Nucleus accumbens (tissue), 56 donors: ENCODE data around the gene PDX1.

Experiments
- DNase-seq, 56 donors: peaks; one replicate each; lab custom pipeline; 2025; lab: John Stamatoyannopoulos, UW

PDX1 gene

DNA sequence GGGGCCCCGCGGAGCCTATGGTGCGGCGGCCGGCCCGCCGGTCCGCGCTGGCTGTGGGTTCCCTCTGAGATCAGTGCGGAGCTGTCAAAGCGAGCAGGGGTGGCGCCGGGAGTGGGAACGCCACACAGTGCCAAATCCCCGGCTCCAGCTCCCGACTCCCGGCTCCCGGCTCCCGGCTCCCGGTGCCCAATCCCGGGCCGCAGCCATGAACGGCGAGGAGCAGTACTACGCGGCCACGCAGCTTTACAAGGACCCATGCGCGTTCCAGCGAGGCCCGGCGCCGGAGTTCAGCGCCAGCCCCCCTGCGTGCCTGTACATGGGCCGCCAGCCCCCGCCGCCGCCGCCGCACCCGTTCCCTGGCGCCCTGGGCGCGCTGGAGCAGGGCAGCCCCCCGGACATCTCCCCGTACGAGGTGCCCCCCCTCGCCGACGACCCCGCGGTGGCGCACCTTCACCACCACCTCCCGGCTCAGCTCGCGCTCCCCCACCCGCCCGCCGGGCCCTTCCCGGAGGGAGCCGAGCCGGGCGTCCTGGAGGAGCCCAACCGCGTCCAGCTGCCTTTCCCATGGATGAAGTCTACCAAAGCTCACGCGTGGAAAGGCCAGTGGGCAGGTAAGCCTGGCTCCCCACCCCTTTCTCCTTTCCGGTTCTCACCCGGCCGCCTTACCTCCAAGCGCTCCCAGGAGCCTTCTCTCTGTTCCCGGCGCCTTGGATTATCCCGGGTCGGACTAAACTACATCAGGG, at the start of gene PDX1:
PDX1 (plus strand) TSS at position 67 of the 743 bp plus-strand sequence; CDS start at position 206, 139 bp downstream.
- peak in 2 of 56 donors; percentile 5 to 25 for DNase-seq

DNA sequence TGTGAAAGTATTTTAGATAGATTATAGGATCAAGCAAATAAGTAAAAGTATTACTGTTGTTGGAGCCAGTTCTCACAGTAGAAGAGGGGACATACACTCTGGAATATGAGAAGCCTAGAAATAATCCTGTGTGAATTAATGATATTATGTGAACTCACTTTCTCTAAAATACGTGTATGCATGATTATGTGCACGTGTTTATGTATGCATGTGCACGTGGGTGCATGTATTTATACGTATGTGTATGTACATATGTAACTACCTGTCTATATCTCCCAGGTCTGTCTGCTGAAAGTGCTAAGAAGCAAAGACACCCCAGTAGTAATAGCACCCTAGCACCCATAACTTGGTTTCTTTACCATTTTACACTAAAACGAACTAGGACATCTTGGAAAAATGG, 41.5 kb upstream of the PDX1 start:
- no peak for DNase-seq

DNA sequence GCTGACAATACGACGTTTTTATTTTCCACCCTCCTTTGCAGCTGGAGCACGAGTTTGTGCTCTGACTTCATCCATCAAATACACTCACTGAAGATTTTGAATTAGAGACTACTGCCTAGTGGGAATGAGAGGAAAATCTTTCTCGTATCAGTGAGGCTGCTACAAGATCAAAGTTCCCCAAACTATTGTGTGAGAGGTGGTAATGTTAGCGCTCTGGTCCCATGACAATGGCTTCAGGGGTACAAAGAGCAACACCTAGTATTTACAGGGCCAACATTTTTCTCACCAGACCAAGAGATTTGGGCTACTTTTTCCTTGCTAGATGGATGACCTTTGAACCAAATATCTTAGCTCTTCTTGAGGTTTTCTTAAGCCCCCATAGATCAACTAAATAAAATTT, 30.3 kb upstream of the PDX1 start:
- no peak for DNase-seq

DNA sequence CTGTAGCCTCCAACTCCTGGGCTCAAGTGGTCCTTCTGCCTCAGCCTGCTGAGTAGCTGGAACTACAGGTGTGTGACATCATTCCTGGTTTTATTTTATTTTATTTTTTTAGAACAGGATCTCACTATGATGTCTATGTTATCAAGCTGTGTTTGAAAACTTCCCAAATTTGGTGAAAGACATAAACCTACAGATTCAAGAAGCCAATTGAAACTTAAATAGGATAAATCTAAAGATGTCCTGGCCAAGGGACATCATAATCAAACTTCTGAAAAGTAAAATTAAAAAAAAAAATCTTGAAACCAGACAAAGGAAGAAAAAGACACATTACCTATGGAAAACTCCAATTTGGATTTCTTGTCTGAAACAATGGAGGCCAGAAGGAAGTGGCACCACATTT, 23.1 kb upstream of the PDX1 start:
- DNase-seq: no peak

DNA sequence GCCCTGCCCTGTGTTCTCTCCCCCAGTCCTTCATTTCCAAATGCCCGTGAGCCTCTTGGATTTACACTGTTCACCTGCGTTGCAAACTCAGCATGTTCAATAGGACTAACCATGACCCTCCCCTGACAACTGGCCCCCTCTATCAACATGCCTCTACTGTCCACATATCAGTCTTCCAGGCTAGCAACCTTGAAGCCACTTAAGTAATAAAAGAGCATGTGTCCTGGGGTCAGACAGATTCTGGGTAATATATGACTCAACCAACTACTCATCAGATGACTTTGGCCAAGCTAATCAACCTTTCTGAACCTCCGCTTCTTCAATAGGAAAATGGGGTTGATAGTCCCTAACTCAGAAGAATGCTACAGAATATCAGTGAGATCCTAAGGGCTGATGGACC, 15.1 kb upstream of the PDX1 start:
- DNase-seq: no peak

DNA sequence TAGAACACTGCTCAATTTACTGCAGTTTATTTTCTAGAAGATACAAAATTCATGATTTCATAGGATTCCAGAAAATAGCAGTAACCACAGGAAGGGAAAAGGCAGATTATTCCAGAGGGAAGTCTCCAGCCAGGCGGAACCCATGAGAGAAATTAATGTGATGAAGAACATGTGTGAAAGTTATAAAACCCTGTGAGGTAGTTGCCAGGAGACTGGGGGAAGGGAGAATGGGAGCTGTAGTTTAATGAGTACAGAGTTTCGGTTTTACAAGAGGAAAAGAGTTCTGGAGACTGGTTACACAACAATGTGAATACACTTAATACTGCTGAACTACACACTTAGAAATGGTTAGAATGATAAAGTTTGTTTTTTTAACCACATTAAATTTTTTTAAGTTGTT, 14.2 kb upstream of the PDX1 start:
- DNase-seq: no peak

DNA sequence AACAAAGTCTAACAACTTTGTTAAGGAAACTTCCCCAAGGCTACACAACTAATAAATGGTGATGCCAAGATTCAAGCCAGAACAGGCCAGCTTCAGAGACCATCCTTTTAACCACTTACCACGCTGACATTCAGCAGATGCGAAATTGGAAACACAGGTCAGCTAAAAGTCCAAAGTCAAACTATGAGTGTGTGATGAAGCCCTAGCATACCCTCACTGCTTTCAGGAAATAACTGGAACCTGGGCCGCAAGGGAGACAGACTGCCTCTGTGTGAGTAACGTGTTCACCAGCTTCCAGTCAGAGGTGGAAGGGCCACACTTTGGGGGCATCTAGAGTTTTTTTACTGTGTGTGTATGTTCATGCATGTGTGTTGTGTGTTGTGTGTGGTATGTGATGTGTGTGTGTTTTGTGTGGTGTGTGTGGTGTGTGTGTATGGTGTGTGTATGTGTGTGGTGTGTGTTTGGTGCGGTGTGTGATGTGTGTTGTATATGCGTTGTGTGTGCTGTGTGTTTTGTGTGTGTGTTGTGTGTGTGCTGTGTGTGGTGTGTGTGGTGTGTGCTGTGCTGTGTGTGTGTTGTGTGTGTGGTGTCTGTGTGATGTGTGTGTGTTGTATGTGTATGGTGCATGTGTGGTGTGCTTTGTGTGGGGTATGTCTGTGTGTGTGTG, 12.5 kb upstream of the PDX1 start:
- no peak for DNase-seq

DNA sequence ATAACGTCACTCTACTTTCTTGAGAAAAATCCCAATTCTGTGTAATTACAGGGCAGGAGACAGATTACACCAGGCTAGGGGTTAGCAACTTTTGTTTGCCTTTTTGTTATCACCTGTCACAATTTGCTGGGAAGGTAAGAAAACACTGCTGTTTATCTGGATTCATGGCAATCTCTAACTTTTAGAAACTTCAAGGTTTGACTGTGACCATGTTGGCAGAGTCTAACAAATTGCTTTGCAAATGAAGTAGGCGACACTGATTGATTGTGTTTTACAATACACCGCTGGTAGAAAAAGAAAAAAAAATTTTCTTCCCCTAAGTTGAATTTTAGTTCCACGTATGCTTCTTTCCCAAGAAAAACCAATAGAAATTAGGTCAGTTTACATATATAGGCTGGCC, 10.4 kb upstream of the PDX1 start:
- DNase-seq: no peak

DNA sequence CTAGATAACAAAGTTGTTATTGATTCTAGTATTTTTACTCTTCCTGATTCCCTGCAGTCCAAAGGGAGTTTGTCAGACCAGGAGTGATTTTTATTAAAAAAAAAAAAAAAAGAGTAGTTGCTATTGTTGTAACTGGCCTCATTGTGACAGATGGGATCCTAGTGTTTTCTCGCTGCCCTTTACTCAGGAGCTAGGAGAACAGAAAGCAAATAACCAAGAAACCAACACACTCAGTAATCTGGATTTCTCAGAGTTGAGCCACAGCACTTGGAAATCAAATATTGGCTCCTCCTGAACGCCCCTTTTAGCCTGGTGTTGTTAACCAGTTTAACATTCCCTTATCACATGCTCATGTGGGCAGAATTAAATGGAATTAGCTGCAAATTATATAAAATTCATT, 8.3 kb upstream of the PDX1 start:
- no peak for DNase-seq

DNA sequence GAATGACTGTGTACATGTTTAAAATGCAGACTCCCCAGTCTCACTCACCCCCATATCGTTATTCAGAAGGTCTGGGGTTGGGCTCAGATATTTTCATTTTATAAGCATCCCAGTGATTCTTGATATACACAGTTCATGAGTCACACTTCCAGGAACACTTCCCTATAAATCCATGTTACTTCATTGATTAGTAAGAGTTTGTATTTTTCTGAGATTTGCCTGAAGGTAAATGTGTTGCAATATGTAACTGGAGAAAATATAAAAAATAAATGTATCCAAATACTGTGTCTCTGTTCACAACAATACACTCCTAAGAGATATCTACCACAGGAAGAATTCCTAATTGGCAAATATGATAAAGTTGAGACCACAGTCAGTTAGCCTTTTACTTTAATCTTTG, 6.6 kb upstream of the PDX1 start:
- DNase-seq: no peak

DNA sequence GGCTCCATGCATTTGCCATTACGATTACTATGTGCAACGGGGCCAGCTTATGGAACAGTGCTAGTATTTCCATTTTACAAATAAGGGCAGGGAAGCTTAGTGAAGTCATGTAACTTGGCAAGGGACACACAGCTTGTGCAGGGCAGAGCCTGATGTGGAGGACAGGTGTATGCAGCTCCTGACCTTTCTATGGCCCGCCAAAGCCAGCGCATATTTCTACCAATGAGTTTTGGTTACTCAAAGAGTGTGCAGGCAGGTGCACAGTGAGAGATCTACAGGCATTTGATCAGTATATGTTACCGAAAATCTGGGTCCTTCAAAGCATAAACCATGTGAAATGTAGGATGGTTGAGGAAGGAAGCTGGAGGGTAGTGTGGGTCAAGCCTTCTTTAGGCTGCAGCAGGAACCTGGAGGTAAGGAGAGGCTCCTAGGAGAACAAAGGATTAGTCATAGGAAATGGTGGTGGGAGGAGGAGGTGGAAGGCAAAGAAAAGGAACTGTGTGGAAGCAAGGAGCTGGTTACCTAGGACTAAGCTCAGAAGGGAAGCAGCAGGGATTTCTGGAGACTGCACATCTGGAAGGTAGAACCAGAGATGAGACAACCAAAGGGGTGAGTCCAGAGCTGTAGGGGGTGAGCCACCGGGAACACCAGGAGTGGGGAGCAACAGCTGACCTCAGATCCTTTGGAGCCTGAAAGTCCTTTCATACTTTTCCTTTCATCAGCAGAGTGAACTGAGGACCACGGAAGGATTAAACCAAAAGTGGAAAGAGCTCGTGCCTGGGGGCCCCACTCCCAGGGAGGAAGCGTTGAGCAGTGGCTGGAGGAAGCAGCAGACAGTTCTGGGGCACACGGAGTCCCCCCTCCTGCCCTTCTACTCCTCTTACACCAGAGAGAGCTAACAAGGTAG, 4.2 kb upstream of the PDX1 start:
- DNase-seq: no peak

DNA sequence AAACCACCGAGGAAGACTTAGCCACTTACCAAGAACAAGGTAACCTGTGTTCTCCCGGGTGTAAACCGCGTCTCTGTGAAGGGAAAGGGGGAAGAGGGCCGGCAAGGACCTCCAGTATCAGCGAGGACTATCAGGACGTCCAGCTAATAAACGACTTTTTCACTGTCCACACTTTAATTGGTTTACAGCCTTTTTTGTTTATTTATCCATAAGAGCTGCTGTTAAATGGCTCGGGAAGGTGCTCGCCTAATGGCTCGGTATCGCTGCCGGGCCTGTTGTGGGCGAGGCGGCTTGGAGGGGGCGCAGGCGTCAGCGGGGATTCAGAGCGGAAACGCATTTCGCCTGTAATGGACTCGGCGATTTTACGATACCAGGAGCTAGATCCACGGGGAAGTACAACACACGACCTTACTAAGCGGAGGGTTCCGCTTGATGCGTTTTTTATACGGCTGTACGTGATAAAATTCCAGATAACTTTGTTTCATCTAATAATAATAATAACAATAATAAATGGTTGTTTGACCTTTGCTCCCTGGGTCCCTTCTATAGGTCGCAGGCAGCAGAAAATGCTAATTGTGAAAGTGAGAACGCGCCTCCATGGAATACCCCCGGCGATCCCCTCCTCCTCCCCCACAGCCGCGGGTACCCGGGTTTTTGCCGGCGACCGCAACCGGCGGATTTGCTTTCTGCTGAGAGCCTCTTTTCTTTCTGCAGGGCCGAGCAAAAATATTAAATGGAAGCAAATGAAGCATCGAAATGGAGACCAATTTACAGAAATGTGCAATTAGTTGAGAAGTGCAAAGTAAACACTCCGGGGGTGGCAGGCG, 2.5 kb upstream of the PDX1 start:
- no peak for DNase-seq

DNA sequence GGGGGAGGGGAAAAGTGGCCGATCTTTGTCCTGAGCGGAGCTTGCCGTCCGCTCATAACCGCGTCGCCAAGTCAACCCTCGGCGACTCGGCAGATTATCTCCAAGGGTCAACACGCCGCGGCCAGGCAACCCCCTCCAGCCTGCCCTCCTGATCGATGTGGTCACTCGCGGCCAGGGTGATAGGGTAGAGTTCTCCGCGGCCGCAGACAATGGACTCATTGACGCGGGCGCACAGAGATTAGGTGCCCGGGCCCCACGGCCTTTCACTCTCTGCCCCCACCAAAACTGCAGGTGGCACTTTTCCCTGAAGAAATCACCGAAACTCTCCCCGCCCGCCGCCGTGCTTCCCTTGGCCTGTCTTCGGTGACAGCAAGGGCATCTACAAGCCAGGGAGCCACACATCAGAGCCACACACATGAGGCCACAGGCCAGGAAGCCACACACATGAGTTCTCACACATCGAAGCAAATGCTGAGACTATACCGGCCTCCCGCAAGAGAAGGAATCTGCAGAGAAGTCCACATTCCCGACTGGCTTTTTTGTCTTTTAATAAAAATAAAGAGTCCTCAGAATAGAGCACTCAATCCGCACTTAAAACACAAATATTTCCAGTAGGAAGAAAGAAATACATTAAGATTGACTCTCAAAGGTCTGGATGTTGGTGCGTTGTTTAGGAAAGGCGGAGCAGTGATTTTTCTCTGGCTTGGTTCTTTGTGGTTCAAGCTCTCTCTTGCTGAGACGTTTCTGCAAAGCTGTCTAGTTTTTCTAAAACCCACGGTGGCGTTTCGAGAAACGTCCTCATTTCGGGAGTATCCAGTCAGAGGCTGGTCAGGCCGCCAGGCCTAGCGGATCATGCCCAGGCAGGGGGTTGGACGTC, 1.5 kb upstream of the PDX1 start:
- no peak for DNase-seq

DNA sequence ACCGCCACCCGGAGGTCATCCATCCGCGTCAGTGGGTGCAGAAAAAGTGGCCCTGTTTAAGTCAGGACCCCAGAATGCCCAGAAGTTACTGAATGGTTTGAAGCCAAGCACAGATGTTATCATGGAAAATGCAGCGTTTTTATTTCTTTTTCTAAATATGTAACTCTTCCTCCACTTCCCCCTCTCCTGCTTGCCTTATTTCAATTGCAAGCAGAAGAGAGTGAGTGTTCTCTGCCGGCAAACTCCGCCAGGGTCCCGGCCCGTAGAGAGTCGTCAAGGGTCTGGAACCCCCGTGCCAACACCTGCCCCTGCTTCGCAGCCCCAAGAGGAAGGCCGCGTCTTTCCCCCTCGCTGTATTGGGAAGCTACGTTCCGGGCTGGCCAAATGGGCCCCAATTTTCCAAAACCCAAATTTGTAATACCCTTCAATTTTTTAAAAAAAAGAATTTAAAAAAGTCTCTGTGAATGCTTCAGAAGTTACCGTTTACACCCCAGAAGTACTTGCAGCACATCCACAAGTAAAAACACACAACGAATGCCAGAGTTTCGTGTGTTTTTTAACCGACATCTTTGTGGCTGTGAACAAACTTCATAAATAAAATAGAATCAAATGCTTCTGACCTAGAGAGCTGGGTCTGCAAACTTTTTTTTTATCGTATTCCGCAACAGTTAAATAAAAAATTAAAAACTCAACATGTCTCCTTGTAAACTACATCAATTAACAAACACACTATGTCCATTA, 712 bp upstream of the PDX1 start:
- DNase-seq: no peak

DNA sequence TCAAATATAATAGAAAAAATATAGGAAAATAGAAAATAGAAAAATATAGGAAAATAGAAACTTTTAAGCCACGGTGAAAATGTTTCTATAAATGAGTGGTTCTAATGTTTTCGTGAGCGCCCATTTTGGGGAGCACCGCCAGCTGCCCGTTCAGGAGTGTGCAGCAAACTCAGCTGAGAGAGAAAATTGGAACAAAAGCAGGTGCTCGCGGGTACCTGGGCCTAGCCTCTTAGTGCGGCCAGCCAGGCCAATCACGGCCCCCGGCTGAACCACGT, 204 bp upstream of the PDX1 start:
- no peak for DNase-seq

DNA sequence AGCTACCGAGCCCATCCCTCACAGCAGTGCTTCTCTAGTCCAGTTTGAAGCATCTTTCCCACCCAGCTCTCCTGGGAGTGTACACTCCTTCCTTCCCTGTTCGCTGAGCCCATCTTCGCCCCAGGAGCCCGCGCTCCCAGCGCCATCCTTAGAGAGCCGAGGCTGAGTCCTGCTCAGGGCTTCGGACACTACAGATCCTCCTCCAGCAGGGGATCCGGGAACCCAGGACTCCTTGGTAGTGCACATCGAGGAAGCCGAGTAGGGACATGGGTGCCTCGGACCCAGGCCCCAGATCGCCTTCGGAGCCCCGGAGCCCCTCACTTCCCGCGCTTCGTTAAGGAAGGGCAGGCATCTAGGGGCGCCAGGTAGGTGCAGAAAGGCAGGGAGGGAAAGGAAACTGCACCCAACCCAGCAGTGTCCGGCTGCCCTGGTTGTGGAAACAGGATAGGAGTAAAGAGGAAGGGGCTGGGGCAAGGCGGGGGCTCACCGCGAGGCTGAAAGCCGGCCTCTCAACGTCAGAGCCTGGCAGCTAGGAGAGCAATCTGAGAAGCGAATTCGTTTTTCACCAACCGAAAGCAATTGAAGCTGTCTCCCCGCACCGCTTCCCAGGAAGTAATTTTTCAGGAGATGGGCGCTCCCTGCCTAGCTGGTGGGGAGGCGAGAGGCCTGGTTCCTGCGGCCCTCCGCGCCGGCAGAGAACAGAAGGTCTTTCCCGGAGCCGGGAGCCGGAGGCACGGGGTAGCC, 1.0 kb downstream of the PDX1 start:
- DNase-seq: no peak

DNA sequence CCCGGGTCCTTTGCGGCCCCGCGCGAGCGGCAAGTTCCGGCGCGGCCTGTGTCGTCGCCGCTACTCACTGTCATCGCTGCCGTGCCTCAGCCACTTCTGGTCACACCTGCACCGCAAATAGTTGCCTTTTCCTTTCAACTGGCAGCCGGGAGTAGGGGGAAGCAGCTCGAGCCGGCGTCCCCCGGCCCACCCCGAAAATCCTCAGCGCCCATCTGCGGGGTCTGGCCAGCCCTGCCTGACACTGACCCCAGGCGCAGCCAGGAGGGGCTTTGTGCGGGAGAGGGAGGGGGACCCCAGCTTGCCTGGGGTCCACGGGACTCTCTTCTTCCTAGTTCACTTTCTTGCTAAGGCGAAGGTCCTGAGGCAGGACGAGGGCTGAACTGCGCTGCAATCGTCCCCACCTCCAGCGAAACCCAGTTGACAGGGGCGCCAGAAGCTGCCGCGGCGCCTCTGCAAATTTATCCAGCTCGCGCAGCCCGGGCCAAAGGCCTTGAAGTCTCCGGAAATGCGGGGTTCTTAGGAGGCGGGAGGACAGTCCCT, 1.7 kb downstream of the PDX1 start:
- no peak for DNase-seq
